ENCODE measurements around the gene SLC35A5.

SLC35A5 gene

DNA sequence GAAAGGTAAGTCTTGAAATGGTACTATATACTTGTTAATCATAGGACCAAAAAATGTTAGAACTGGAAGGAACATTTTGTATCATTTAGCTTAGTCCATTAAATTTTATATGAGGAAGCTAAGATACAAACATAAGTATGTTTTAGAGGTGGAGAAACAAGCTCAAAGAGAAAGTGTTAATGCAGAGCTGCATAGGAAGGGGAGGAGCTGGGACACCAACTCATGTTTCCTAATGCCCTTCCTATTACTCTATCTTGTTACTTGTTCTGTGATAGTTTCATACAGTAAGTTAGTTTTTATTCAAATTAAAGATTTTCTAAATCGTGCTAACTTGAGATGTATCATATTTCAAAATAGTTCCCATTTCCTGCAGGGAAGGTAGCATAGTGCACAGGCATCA, 7.4 kb downstream of the SLC35A5 start:
- DNase-seq (ENCODE audit: low read depth in 2 of 2): no peak

DNA sequence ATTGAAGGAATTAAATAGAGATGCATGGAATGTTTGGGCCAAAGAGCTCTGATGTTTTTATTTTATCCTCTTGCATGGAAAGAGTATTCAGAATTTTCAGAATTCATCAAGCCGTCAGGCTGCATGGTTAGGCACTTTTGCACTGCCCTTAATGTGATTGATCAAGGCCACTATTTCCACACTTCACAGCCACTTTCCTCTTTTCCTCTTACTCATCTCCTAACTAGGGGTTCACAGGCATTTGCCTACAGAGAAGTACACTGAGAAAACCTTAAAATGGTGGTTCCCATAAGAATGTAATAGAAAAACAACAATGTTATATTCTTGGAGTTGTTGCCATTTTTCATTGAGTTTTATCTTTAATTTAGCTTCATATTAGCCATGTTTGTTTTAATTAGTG, 10.9 kb downstream of the SLC35A5 start:
- DNase-seq (ENCODE audit: low read depth in 2 of 2): no peak

DNA sequence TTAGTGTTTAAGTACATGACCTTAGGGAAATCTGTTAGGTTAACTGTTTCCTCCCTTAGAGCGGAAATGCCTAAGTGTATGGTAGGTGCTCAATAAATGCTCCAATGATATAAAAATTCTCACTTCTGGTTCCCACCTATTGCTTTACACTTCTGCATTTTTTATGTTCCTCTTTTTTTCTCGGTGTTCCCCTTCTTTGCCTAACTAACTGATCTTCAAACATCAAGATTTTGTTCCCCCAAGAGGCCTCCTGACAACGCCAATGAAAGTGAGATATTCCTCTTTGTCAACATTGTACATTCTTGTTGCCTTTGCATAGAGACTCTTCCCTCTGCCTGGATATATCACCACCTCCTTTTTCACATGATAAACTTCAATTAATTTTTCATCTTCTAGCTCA, 17.4 kb downstream of the SLC35A5 start:
- no peak for DNase-seq (ENCODE audit: low read depth in 2 of 2)

- DNase-seq (ENCODE audit: low read depth in 2 of 2): no peak
Observed at GRCh38 chr3:112579697-112580096, 17.9 kb downstream of the SLC35A5 start.

DNA sequence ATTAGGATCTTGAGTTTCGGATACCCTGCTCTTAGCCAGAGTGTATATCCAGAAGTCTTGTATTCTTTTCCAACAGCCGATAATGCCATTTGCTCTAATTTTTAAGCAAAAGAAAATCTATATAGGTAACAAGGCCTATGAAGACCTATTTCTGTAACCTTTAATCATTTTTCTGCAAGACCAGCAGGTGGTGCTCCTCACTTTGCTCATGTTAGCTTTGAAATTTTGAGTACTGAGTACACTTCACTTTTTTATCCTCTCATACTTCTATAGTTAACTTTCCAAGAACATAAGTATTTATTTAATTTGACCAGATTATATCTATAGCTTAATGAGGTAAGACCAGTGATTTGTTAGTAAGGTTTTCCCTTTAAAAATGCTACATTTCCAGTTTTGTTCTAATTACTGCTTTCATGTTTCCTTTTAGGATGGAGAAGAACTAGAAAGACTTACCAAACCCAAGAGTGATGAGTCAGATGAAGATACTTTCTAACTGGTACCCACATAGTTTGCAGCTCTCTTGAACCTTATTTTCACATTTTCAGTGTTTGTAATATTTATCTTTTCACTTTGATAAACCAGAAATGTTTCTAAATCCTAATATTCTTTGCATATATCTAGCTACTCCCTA, 20.5 kb downstream of the SLC35A5 start:
- no peak for DNase-seq (ENCODE audit: low read depth in 2 of 2)

GRCh38 chr3:112583105-112583504, 21.3 kb downstream of the SLC35A5 start:
- DNase-seq (ENCODE audit: low read depth in 2 of 2): no peak

DNA sequence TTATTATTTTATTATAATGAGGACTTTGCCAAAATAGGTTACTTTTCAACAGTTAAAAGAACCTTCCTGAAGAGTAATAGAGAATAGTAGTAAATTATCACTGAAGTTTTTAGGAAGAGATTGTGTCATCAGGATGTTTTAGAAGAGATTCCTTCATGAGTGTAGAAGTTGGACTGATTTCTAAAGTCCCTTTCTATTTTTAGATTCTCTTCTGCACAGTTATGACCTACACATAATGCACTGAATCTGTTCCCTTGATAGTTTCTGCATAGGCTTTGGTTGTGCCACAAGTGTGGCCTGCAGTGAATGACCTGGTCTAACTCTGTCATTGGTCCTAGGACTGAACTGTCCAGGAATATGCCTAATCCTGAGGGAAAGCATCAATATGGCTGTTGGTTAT, 23.9 kb downstream of the SLC35A5 start:
- DNase-seq (ENCODE audit: low read depth in 2 of 2): no peak

- DNase-seq (ENCODE audit: low read depth in 2 of 2): no peak
Observed at GRCh38 chr3:112587336-112587735, 25.5 kb downstream of the SLC35A5 start.

DNA sequence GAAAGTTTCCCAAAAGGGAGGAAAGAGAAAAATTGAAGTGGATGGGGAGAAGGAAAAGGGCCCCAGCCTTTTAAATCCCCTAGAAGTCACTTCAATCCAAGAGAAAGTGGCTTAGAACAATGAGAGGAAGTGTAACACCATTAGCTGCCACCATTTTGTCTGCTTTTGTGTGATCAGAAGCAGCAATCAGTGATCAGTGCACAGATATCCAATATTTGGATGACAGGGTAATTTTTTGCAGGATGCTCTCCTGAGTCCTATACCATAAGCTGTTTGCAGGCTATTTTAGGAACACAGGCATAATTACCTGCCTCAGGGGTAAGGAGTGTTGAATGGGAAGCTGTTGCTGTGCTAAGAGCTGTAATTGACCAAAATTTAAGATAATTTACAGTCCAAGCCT, 31.4 kb downstream of the SLC35A5 start:
- no peak for DNase-seq (ENCODE audit: low read depth in 2 of 2)

- no peak for DNase-seq (ENCODE audit: low read depth in 2 of 2)
Observed at GRCh38 chr3:112594856-112595255, 33.0 kb downstream of the SLC35A5 start.

GRCh38 chr3:112597945-112598344, 36.1 kb downstream of the SLC35A5 start:
- no peak for DNase-seq (ENCODE audit: low read depth in 2 of 2)

DNA sequence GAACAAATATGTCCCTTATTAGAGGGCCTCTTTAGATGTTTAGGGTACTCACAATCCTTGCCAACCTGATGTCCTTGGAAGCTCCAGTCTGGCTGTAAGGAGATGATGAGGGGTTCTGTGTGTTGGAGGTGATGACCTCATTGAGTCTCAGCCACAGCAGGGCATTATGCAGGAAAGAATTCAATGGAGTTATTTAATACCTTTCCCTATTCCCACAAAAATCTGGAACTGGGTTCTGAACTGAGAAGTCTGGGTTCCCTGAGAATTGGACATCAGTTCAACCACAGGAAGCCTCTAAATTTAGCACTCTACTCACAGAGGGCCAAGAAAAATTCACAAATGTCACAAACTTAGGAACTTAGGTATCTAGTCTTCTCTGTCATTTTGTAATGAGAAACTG, 36.9 kb downstream of the SLC35A5 start:
- no peak for DNase-seq (ENCODE audit: low read depth in 2 of 2)

DNA sequence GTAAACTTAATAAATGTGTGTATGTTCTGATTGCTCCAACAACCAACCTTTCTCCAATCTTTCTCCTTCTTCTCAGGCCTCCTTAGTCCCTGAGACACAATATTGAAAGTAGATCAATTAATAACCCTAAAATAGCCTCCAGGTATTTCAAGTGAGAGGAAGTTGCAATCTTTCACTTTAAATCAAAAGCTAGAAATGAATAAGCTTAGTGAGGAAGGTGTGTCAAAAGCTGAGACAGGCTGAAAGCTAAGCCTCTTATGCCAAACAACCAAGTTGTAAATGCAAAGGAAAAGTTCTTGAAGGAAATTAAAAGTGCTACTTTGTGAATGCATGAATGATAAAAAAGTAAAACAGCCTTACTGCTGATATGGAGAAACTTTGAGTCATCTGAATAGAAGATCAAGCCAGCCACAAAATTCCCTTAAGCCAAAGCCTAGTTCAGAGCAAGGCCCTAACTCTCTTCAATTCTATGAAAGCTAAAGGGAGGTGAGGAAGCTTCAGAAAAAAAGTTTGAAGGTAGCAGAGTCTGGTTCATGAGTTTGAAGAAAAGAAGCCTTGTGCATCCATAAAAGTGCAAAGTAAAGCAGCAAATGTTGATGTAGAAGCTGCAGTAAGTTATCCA, 40.5 kb downstream of the SLC35A5 start:
- no peak for DNase-seq (ENCODE audit: low read depth in 2 of 2)

DNA sequence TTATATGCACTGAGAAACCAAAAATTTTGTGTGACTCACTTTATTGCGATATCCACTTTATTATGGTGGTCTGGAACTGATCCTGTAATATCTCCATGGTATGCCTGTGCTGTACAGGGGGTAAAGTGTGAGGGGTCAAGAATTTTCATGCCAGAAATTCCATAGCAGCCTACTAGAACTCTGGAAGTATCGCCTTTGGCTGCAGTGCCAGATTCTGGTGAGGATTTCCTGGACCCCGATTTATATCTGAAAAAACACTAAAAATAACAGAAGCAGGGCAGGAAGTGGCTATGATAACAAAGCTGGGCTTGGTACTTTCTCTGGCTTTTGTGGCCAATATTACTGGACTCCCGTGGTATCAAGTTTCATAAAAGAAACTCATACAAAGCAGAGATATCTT, 42.7 kb downstream of the SLC35A5 start:
- DNase-seq (ENCODE audit: low read depth in 2 of 2): no peak

DNA sequence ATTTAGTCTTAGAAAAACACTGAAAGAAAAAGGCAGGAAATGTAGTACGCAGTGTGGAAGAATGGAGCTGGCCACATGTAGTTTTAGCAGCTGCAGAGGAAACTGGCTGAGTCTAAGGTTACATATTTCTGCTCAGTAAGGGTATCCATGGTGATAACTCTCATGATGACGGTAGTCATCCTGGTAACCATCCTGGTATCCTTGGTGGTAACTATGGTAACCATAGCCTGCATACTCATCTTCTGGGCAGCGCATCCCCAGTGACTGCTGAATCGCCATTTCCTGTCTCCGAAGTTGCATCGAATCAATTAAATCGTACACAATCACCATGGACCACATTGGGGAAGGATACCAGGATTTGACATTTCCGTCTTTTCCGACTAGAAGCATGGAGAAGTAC, 43.4 kb downstream of the SLC35A5 start:
- no peak for DNase-seq (ENCODE audit: low read depth in 2 of 2)

GRCh38 chr3:112606098-112606497, 44.3 kb downstream of the SLC35A5 start:
- DNase-seq (ENCODE audit: low read depth in 2 of 2): no peak

DNA sequence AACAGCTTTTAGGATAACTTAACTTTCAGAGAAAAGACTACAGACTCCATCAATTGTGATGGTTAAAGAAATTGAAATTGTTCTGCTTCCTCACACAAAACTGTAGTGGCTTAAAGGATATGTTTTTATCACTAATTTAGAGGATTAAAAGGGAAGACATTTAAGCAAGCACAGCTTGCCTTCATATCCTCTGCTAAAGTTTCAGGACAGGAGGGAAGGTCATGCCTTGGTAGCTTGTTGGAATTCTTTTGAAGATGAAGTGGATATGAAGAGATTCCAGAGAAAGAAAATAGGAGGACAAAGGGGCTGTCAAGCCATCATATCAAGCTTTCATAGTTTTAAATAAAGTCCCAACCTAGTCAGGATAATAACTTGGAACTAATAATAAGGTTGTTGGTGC, 46.0 kb downstream of the SLC35A5 start:
- DNase-seq (ENCODE audit: low read depth in 2 of 2): no peak

- no peak for DNase-seq (ENCODE audit: low read depth in 2 of 2)
Observed at GRCh38 chr3:112610121-112610520, 48.3 kb downstream of the SLC35A5 start.

DNA sequence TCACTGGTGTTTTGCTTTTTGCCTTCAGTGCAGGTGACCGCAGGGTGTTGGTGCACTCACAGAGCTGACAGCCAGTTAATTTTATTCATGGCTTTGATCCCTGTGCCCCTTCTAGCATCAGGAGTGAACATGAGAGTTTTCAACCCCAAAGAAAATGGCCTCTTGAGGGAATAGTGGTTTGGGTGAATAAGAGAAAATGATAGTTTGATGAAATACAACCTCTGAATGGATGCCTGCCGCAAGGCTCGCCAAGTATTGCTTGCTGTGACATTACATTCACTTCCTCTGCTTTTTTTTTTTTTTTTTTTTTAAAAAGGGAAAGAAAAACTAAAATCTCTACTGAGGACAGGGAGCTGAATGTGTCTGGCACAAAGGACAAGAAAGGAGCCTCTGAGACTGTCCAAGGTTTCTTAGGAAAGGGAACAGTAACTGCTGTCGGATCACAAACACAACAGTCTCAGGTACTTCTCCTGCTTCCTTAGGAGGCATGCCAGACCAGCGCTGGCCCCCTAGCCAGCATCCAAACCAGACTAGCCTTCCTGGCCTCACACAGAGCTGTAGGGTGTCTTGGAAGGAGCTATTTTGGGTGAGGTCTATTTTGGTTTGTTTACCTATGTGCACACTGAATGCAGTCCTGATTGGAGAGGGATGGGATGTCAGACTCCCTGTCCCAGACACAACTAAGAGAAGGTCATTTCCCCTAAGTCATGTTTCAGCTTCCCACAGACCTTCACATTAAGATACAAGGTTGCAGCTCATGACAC, 50.1 kb downstream of the SLC35A5 start:
- no peak for DNase-seq (ENCODE audit: low read depth in 2 of 2)

DNA sequence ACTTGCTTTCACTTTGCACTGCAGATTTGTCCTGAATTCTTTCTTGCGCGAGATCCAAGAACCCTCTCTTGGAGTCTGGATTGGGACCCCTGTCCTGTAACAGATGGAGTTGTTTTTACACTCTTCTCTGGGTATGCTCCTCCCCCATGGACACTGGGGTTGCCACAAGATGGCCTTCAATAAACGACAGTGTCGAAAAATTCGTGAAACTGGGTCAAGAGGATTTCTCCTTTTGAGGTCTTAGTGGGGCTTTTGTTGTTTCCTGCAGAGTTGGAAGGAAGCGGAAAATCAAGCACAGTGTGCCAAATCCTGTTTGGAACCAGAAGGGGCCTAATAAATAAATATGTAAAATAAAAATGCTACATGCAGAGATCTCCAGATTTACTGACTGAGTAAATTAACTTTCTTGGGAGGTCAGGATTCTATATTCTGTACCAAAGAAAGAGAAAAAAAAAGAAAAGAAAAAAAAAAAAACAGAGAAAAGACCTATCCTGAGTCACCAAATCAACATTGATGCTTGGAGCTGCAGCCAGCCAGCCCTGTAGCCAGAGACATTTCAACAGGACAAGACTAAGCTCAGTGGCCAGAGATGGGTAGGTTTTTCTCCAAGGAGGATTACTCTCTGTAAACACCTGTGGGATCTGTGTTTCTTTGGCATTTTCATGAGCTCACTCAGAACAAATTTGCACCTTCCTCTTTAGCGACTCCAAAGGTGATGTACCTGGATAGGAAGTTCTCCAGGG, 54.3 kb downstream of the SLC35A5 start:
- no peak for DNase-seq (ENCODE audit: low read depth in 2 of 2)

- no peak for DNase-seq (ENCODE audit: low read depth in 2 of 2)
Observed at GRCh38 chr3:112617285-112617684, 55.4 kb downstream of the SLC35A5 start.

- no peak for DNase-seq (ENCODE audit: low read depth in 2 of 2)
Observed at GRCh38 chr3:112619295-112619694, 57.5 kb downstream of the SLC35A5 start.

GRCh38 chr3:112623213-112623612, 61.4 kb downstream of the SLC35A5 start:
- no peak for DNase-seq (ENCODE audit: low read depth in 2 of 2)

All from stimulated activated CD8-positive, alpha-beta memory T cell treated with anti-CD3 and anti-CD28 coated beads, Interleukin-15, amount 100 ng/mL, for 4 hours (primary cell).